HL-60 (cell line): Measurements from ENCODE around the gene SCN10A.

Experiments
- DNase-seq, 2 experiments: peaks; one replicate each; pipeline ENCODE4 v3.0.0-alpha.2; 2010 to 2020; ENCODE audit warnings: low read depth in 1 of 2, low spot score in 1 of 2
- H3K27ac ChIP-seq: fragments of 250-450 bp; sonication (Bioruptor Pico); replicated peaks from 2 replicates; pipeline ENCODE4 v1.5.1; 2020; ENCODE audit warnings: mild to moderate bottlenecking, moderate library complexity
- H3K27me3 ChIP-seq: fragments of 250-450 bp; sonication (Bioruptor Pico); 2 replicates; pipeline ENCODE4 v1.5.1; 2021; ENCODE audit warnings: mild to moderate bottlenecking, moderate library complexity; ENCODE audit not compliant: insufficient read depth, poor library complexity, severe bottlenecking
- H3K4me3 ChIP-seq: replicated peaks from 2 replicates; pipeline ENCODE4 v1.5.1; 2011; ENCODE audit warnings: mild to moderate bottlenecking, control low read depth, low read length; ENCODE audit not compliant: insufficient read depth
- CTCF ChIP-seq: IDR thresholded peaks from one replicate; pipeline ENCODE4 v1.5.1; 2011; ENCODE audit warnings: low read length, control low read depth, inconsistent platforms; ENCODE audit not compliant: insufficient read depth
- GABPA ChIP-seq: IDR thresholded peaks from 2 replicates; pipeline ENCODE4 v1.6.1; 2012; ENCODE audit warnings: low read depth
- POLR2AphosphoS5 ChIP-seq: IDR thresholded peaks from 2 replicates; pipeline ENCODE4 v1.6.1; 2012; ENCODE audit warnings: low read depth
- REST ChIP-seq: IDR thresholded peaks from 2 replicates; pipeline ENCODE4 v1.6.1; 2012; ENCODE audit warnings: low read depth; ENCODE audit not compliant: insufficient replicate concordance
- SPI1 ChIP-seq: IDR thresholded peaks from 2 replicates; pipeline ENCODE4 v1.6.1; 2012; ENCODE audit warnings: low read depth, mild to moderate bottlenecking, borderline replicate concordance

SCN10A gene

GRCh38 chr3:38696034-38696433 lies 120.0 kb downstream of the SCN10A start:
- H3K27me3 ChIP-seq, result peaks cover 4% of the 10 kb centered on the region
- H3K27ac ChIP-seq, result no peak overlapping the region
- DNase-seq, result no peak
- TF ChIP-seq POLR2AphosphoS5 (no peak), CTCF (no peak), GABPA (no peak), REST (no peak)
- H3K4me3 ChIP-seq, result no peak overlapping the region

- no peak overlapping the region for H3K27ac ChIP-seq
- DNase-seq, result no peak
- H3K4me3 ChIP-seq, result no peak overlapping the region
- H3K27me3 ChIP-seq, result no peaks in the 10 kb centered on the region
- TF ChIP-seq POLR2AphosphoS5 (no peak), REST (no peak), GABPA (no peak), CTCF (no peak), SPI1 (no peak)
Observed at GRCh38 chr3:38690185-38690584, 125.8 kb downstream of the SCN10A start.

GRCh38 chr3:38689774-38690173 lies 126.2 kb downstream of the SCN10A start:
- Histone ChIP-seq H3K27ac (no peak overlapping the region), H3K4me3 (no peak overlapping the region), H3K27me3 (no peaks in the 10 kb centered on the region)
- TF ChIP-seq POLR2AphosphoS5, result no peak
- TF ChIP-seq SPI1, result no peak
- no peak for TF ChIP-seq CTCF
- TF ChIP-seq REST, result no peak
- no peak for TF ChIP-seq GABPA
- no peak for DNase-seq
